Neuronal stem cell (in vitro differentiated cells): ENCODE results near the gene B4GALNT4.

Experiments
- DNase-seq: peaks from one replicate; pipeline ENCODE4 v3.0.0-alpha.2; 2013; ENCODE audit warnings: low spot score
- H2AFZ ChIP-seq: one replicate; pipeline ENCODE4 v1.6.1; 2013; ENCODE audit warnings: mild to moderate bottlenecking, low read length, inconsistent platforms
- H2AK5ac ChIP-seq: 2 replicates; pipeline ENCODE4 v1.6.1; 2013; ENCODE audit warnings: low read depth, mild to moderate bottlenecking, inconsistent platforms, low read length, moderate library complexity, mixed read lengths
- H2BK120ac ChIP-seq: 2 replicates; pipeline ENCODE4 v1.6.1; 2013; ENCODE audit warnings: low read depth, mild to moderate bottlenecking, inconsistent platforms, low read length, moderate library complexity, mixed read lengths
- H2BK12ac ChIP-seq: one replicate; pipeline ENCODE4 v1.6.1; 2013; ENCODE audit warnings: low read length, inconsistent platforms
- H2BK15ac ChIP-seq: 2 replicates; pipeline ENCODE4 v1.6.1; 2013; ENCODE audit warnings: mild to moderate bottlenecking, low read length, inconsistent platforms, mixed read lengths
- H2BK5ac ChIP-seq: one replicate; pipeline ENCODE4 v1.6.1; 2013; ENCODE audit warnings: inconsistent platforms, mild to moderate bottlenecking, low read length, moderate library complexity
- H3K14ac ChIP-seq: one replicate; pipeline ENCODE4 v1.6.1; 2013; ENCODE audit warnings: low read length, inconsistent platforms
- H3K18ac ChIP-seq: 2 replicates; pipeline ENCODE4 v1.6.1; 2013; ENCODE audit warnings: low read length, inconsistent platforms
- H3K23ac ChIP-seq: 2 replicates; pipeline ENCODE4 v1.6.1; 2013; ENCODE audit warnings: low read depth, mild to moderate bottlenecking, mixed read lengths, low read length, inconsistent platforms; ENCODE audit not compliant: poor library complexity
- H3K27ac ChIP-seq: replicated peaks from 3 replicates; pipeline ENCODE4 v1.5.1; 2013; ENCODE audit warnings: low read length, inconsistent platforms
- H3K27me3 ChIP-seq, 3 experiments: 2 replicates each; pipeline ENCODE4 v1.6.1; 2013; ENCODE audit warnings: low read length in 3 of 3, mild to moderate bottlenecking in 2 of 3, inconsistent platforms in 1 of 3, low read depth in 1 of 3, mixed read lengths in 1 of 3, moderate library complexity in 1 of 3; ENCODE audit not compliant: control insufficient read depth in 3 of 3, insufficient read depth in 3 of 3
- H3K36me3 ChIP-seq, 2 donors: replicated peaks in 1 of 2; 2 replicates each; pipeline ENCODE4 v1.6.1; 2013; ENCODE audit warnings: low read length in 2 of 2; ENCODE audit not compliant: control insufficient read depth in 2 of 2, insufficient read depth in 2 of 2
- H3K4ac ChIP-seq: 2 replicates; pipeline ENCODE4 v1.6.1; 2013; ENCODE audit warnings: inconsistent platforms, mild to moderate bottlenecking, low read length, moderate library complexity
- H3K4me1 ChIP-seq, 2 donors: 1 replicate in 1 of 2; 2 replicates in 1 of 2; pipeline ENCODE4 v1.6.1; 2013; ENCODE audit warnings: low read length in 2 of 2, low read depth in 1 of 2; ENCODE audit not compliant: control insufficient read depth in 2 of 2, insufficient read depth in 1 of 2
- H3K4me2 ChIP-seq: one replicate; pipeline ENCODE4 v1.6.1; 2013; ENCODE audit warnings: mild to moderate bottlenecking, low read length, inconsistent platforms; ENCODE audit not compliant: insufficient read depth, poor library complexity, severe bottlenecking
- H3K4me3 ChIP-seq, 2 donors: 2 replicates each; pipeline ENCODE4 v1.5.1; 2013; ENCODE audit warnings: low read length in 2 of 2, mild to moderate bottlenecking in 2 of 2, inconsistent platforms in 1 of 2, moderate library complexity in 1 of 2
- H3K79me1 ChIP-seq: one replicate; pipeline ENCODE4 v1.6.1; 2013; ENCODE audit warnings: low read depth, mild to moderate bottlenecking, inconsistent platforms, low read length, moderate library complexity
- H3K9ac ChIP-seq: one replicate; pipeline ENCODE4 v1.6.1; 2013; ENCODE audit warnings: mild to moderate bottlenecking, low read depth, low read length, inconsistent platforms; ENCODE audit not compliant: poor library complexity
- H3K9me3 ChIP-seq, 2 donors: replicated peaks in 1 of 2; 2 replicates each; pipeline versions ENCODE3 to v1.6.1; 2013; ENCODE audit warnings: low read length in 2 of 2, mild to moderate bottlenecking in 2 of 2, inconsistent platforms in 1 of 2, low read depth in 1 of 2, mixed read lengths in 1 of 2, moderate library complexity in 1 of 2; ENCODE audit not compliant: control insufficient read depth in 2 of 2, insufficient read depth in 1 of 2
- H4K8ac ChIP-seq: one replicate; pipeline ENCODE4 v1.6.1; 2013; ENCODE audit warnings: low read depth, mild to moderate bottlenecking, inconsistent platforms, low read length, moderate library complexity
- H4K91ac ChIP-seq: one replicate; pipeline ENCODE4 v1.6.1; 2013; ENCODE audit warnings: low read length, low read depth, mild to moderate bottlenecking, inconsistent platforms; ENCODE audit not compliant: poor library complexity
- WGBS, 2 donors: extraction: QIAGEN DNeasy Blood & Tissue Kit; methylation state at CpG; one replicate each; pipeline ENCODE4 v1.1.7; 2013; ENCODE audit warnings: missing lambda C conversion rate in 2 of 2, mixed read lengths in 1 of 2; ENCODE audit not compliant: insufficient read length in 2 of 2, insufficient replicate concordance in 1 of 2; ENCODE audit errors: extremely low coverage in 2 of 2; 5-methylcytosine and 5-hydroxymethylcytosine counted together

B4GALNT4 gene

GRCh38 chr11:428295-428694 lies 59.0 kb downstream of the B4GALNT4 start:
- Histone ChIP-seq H3K4me3 (peak overlapping the region in 1 of 2 donors; percentile 45), H3K23ac (peak overlapping the region; percentile 65), H3K27ac (no peak overlapping the region), H3K27me3 (peaks cover 0 to 4% (median 2%) of the 10 kb centered on the region in 3 experiments), H3K4ac (no peak overlapping the region), H4K8ac (no peak overlapping the region), H2BK120ac (no peak overlapping the region), H2BK12ac (no peak overlapping the region), H2AK5ac (no peak overlapping the region), H2AFZ (no peak overlapping the region), H2BK5ac (no peak overlapping the region), H3K36me3 (no peaks in the 10 kb centered on the region), H2BK15ac (no peak overlapping the region), H3K4me2 (no peak overlapping the region), H3K4me1 (no peaks in the 10 kb centered on the region), H3K9me3 (no peaks in the 10 kb centered on the region), H3K79me1 (no peaks in the 10 kb centered on the region), H3K18ac (no peak overlapping the region), H4K91ac (peak overlapping the region; percentile 85), H3K9ac (no peak overlapping the region), H3K14ac (peak overlapping the region; percentile 82)
- no CpG with 5 or more reads among the region's 24 CpGs for WGBS, 2 donors
- DNase-seq = no peak

GRCh38 chr11:429391-429790 lies 60.1 kb downstream of the B4GALNT4 start:
- peak overlapping the region; percentile 73 for H2BK12ac ChIP-seq
- no peak overlapping the region for H2BK120ac ChIP-seq
- H3K4ac ChIP-seq = no peak overlapping the region
- H3K27me3 ChIP-seq = peaks cover 0 to 4% (median 2%) of the 10 kb centered on the region in 3 experiments
- H2BK15ac ChIP-seq = peak overlapping the region; percentile 37
- peak overlapping the region; percentile 65 for H4K8ac ChIP-seq
- no peaks in the 10 kb centered on the region for H3K4me1 ChIP-seq
- no peak overlapping the region for H3K18ac ChIP-seq
- peak overlapping the region; percentile 56 for H2AK5ac ChIP-seq
- H3K9ac ChIP-seq = no peak overlapping the region
- WGBS, 2 donors = no CpG with 5 or more reads among the region's 27 CpGs
- no peaks in the 10 kb centered on the region for H3K9me3 ChIP-seq
- no peak overlapping the region for H3K27ac ChIP-seq
- H3K36me3 ChIP-seq = no peaks in the 10 kb centered on the region
- H3K14ac ChIP-seq = peak overlapping the region; percentile 21
- H3K4me3 ChIP-seq = no peak overlapping the region
- peak overlapping the region; percentile 73 for H3K23ac ChIP-seq
- H3K79me1 ChIP-seq = no peaks in the 10 kb centered on the region
- H3K4me2 ChIP-seq = no peak overlapping the region
- no peak for DNase-seq
- no peak overlapping the region for H2AFZ ChIP-seq
- H4K91ac ChIP-seq = no peak overlapping the region
- H2BK5ac ChIP-seq = no peak overlapping the region

- Histone ChIP-seq H3K9me3 (no peaks in the 10 kb centered on the region), H3K27me3 (peaks cover 0 to 4% (median 2%) of the 10 kb centered on the region in 3 experiments), H2BK12ac (no peak overlapping the region), H3K27ac (no peak overlapping the region), H2AFZ (no peak overlapping the region), H2BK5ac (no peak overlapping the region), H3K4me3 (no peak overlapping the region), H2AK5ac (no peak overlapping the region), H3K18ac (no peak overlapping the region), H3K36me3 (no peaks in the 10 kb centered on the region), H3K79me1 (no peaks in the 10 kb centered on the region), H4K8ac (no peak overlapping the region), H3K9ac (no peak overlapping the region), H3K14ac (no peak overlapping the region), H3K23ac (no peak overlapping the region), H2BK15ac (no peak overlapping the region), H2BK120ac (no peak overlapping the region), H4K91ac (no peak overlapping the region), H3K4me1 (no peaks in the 10 kb centered on the region), H3K4ac (no peak overlapping the region), H3K4me2 (no peak overlapping the region)
- no peak for DNase-seq
- WGBS, 2 donors = no CpG with 5 or more reads among the region's 25 CpGs
Observed at GRCh38 chr11:429931-430456, 60.7 kb downstream of the B4GALNT4 start.
